HG03460 (cell line): ENCODE data around the gene AFTPH.

Experiments used
- ATAC-seq: cut with Tn5 transposase; IDR thresholded peaks from one replicate; pipeline ENCODE4 v1.9.1; 2021; ENCODE audit not compliant: unreplicated experiment

Gene AFTPH

GRCh38 chr2:64538764-64539433 lies 14.8 kb downstream of the AFTPH start:
- no peak for ATAC-seq

GRCh38 chr2:64540615-64541014 lies 16.5 kb downstream of the AFTPH start:
- no peak for ATAC-seq

- no peak for ATAC-seq
These were observed 17.4 kb downstream of the AFTPH start for GRCh38 chr2:64541547-64541946.

GRCh38 chr2:64542071-64543007 lies 18.2 kb downstream of the AFTPH start:
- ATAC-seq: no peak

- no peak for ATAC-seq
These were observed 19.0 kb downstream of the AFTPH start for GRCh38 chr2:64543008-64543697.

- ATAC-seq: no peak
These were observed 24.6 kb downstream of the AFTPH start for GRCh38 chr2:64548761-64549160.

- ATAC-seq: no peak
These were observed 25.9 kb downstream of the AFTPH start for GRCh38 chr2:64550042-64550441.

GRCh38 chr2:64551851-64552250 lies 27.7 kb downstream of the AFTPH start:
- ATAC-seq: no peak

GRCh38 chr2:64554117-64554516 lies 30.0 kb downstream of the AFTPH start:
- no peak for ATAC-seq

GRCh38 chr2:64558445-64559081 lies 34.4 kb downstream of the AFTPH start:
- no peak for ATAC-seq

GRCh38 chr2:64562148-64562784 lies 38.1 kb downstream of the AFTPH start:
- no peak for ATAC-seq

- ATAC-seq: no peak
These were observed 39.4 kb downstream of the AFTPH start for GRCh38 chr2:64563436-64563938.

GRCh38 chr2:64565949-64566710 lies 42.0 kb downstream of the AFTPH start:
- no peak for ATAC-seq

- ATAC-seq: no peak
These were observed 43.3 kb downstream of the AFTPH start for GRCh38 chr2:64567473-64567872.

GRCh38 chr2:64568836-64569235 lies 44.7 kb downstream of the AFTPH start:
- no peak for ATAC-seq

- ATAC-seq: no peak
These were observed 50.7 kb downstream of the AFTPH start for GRCh38 chr2:64574871-64575270.

- no peak for ATAC-seq
These were observed 56.9 kb downstream of the AFTPH start for GRCh38 chr2:64581018-64581417.

- peak; percentile 48 for ATAC-seq
These were observed 57.8 kb downstream of the AFTPH start for GRCh38 chr2:64581777-64582539.

GRCh38 chr2:64582774-64583340 lies 58.7 kb downstream of the AFTPH start:
- ATAC-seq: peak; percentile 76
